Measurements from ENCODE around the gene PNMA6F. TPM values are rescaled to one million over a fixed set of nuclear protein-coding genes. Genes with fewer than 3 reads are reported as not detected.

The PNMA6F gene
- total RNA-seq, 2 experiments from 2014 or later, result not detected

- Histone ChIP-seq H3K27me3 (ENCODE audit: control insufficient read depth in 1 of 2, insufficient read depth in 2 of 2, low read length in 2 of 2) (no peaks in the 10 kb centered on the region), H3K4me3 (ENCODE audit: low read length) (no peak overlapping the region), H3K36me3 (ENCODE audit: insufficient read depth, low read length) (peaks cover 59% of the 10 kb centered on the region), H3K27ac (ENCODE audit: low read depth in 1 of 2, low read length in 2 of 2) (no peak overlapping the region), H3K4me1 (ENCODE audit: insufficient read depth, low read length) (peaks cover 38% of the 10 kb centered on the region), H3K9me3 (ENCODE audit: control insufficient read depth in 1 of 2, insufficient read depth in 1 of 2, low read length in 2 of 2) (peaks cover 0 to 4% of the 10 kb centered on the region in 2 experiments)
- H3K4me3 Mint-ChIP-seq, result no peak overlapping the region
- intact Hi-C loops (cut with DNase I, micrococcal nuclease), result no loop called here
- no peak for DNase-seq
- peaks cover 49% of the 10 kb centered on the region for H3K4me1 Mint-ChIP-seq (ENCODE audit: low read depth)
- H3K27ac Mint-ChIP-seq, result peak overlapping the region; percentile 61
- peaks cover 91% of the 10 kb centered on the region for H3K36me3 Mint-ChIP-seq (ENCODE audit: low read depth)
- no peaks in the 10 kb centered on the region for H3K27me3 Mint-ChIP-seq
- no peak for ATAC-seq (ENCODE audit: poor library complexity)
- no peak for TF ChIP-seq CTCF (IDR thresholded peaks at IDR 0.05)
- H3K9me3 Mint-ChIP-seq, result peaks cover 2% of the 10 kb centered on the region
- ChIA-PET POLR2A (interaction anchor here (0.7 kb wide), 1 partner anchor 9 kb away, joined by 3 read pairs; the partner anchor contains the start of gene ZNF275), CTCF (no interaction called here)
Observed at GRCh38 chrX:153342762-153343558, 21.4 kb upstream of the PNMA6F start.

GRCh38 chrX:153340111-153340510, 18.5 kb upstream of the PNMA6F start:
- DNase-seq (no peak), ATAC-seq (ENCODE audit: poor library complexity) (no peak)
- POLR2A ChIA-PET, result no interaction called here
- no peak for TF ChIP-seq CTCF (IDR thresholded peaks at IDR 0.05)
- Histone ChIP-seq H3K4me3 (ENCODE audit: low read length) (no peak overlapping the region), H3K27me3 (ENCODE audit: control insufficient read depth in 1 of 2, insufficient read depth in 2 of 2, low read length in 2 of 2) (no peaks in the 10 kb centered on the region), H3K4me1 (ENCODE audit: insufficient read depth, low read length) (peaks cover 62% of the 10 kb centered on the region), H3K9me3 (ENCODE audit: control insufficient read depth in 1 of 2, insufficient read depth in 1 of 2, low read length in 2 of 2) (no peaks in the 10 kb centered on the region), H3K36me3 (ENCODE audit: insufficient read depth, low read length) (peaks cover 47% of the 10 kb centered on the region), H3K27ac (ENCODE audit: low read depth in 1 of 2, low read length in 2 of 2) (no peak overlapping the region)
- H3K9me3 Mint-ChIP-seq, result peaks cover 2% of the 10 kb centered on the region
- CTCF ChIA-PET, result no interaction called here
- peaks cover 84% of the 10 kb centered on the region for H3K36me3 Mint-ChIP-seq (ENCODE audit: low read depth)
- peaks cover 76% of the 10 kb centered on the region for H3K4me1 Mint-ChIP-seq (ENCODE audit: low read depth)
- intact Hi-C loops (cut with DNase I, micrococcal nuclease), result no loop called here
- H3K27ac Mint-ChIP-seq, result no peak overlapping the region
- H3K4me3 Mint-ChIP-seq, result no peak overlapping the region
- no peaks in the 10 kb centered on the region for H3K27me3 Mint-ChIP-seq

- Histone ChIP-seq H3K9me3 (ENCODE audit: control insufficient read depth in 1 of 2, insufficient read depth in 1 of 2, low read length in 2 of 2) (no peaks in the 10 kb centered on the region), H3K4me3 (ENCODE audit: low read length) (no peak overlapping the region), H3K4me1 (ENCODE audit: insufficient read depth, low read length) (peaks cover 65% of the 10 kb centered on the region), H3K36me3 (ENCODE audit: insufficient read depth, low read length) (peaks cover 43% of the 10 kb centered on the region), H3K27me3 (ENCODE audit: control insufficient read depth in 1 of 2, insufficient read depth in 2 of 2, low read length in 2 of 2) (no peaks in the 10 kb centered on the region), H3K27ac (ENCODE audit: low read depth in 1 of 2, low read length in 2 of 2) (no peak overlapping the region)
- no peak for TF ChIP-seq CTCF (IDR thresholded peaks at IDR 0.05)
- peaks cover 79% of the 10 kb centered on the region for H3K36me3 Mint-ChIP-seq (ENCODE audit: low read depth)
- intact Hi-C loops (cut with DNase I, micrococcal nuclease), result loop anchor here in 1 of 2 experiments (5.0 kb wide), 1 partner anchor 507 kb away; the partner anchor contains the start of genes CETN2 and NSDHL
- no peak overlapping the region for H3K27ac Mint-ChIP-seq
- peaks cover 2% of the 10 kb centered on the region for H3K9me3 Mint-ChIP-seq
- DNase-seq (no peak), ATAC-seq (ENCODE audit: poor library complexity) (no peak)
- no peaks in the 10 kb centered on the region for H3K27me3 Mint-ChIP-seq
- H3K4me1 Mint-ChIP-seq (ENCODE audit: low read depth), result peaks cover 79% of the 10 kb centered on the region
- ChIA-PET POLR2A (no interaction called here), CTCF (no interaction called here)
- no peak overlapping the region for H3K4me3 Mint-ChIP-seq
Observed at GRCh38 chrX:153339662-153340061, 18.1 kb upstream of the PNMA6F start.

Measured in CD4-positive, alpha-beta T cell (primary cell).